PC-9 (cell line): ENCODE results near the gene OLFML2A. TPM values are rescaled to one million over a fixed set of nuclear protein-coding genes. Genes with fewer than 3 reads are reported as not detected.

Experiments used
- BruUV-seq: library from RNA; stranded (reverse); fragments of 400-500 nt; replicated peaks from 2 replicates; lab custom pipeline; 2021; lab: Mats Ljungman, UMichigan
- CTCF ChIA-PET: fragments of 300-600 bp; sonication (Branson Sonifier 250); formaldehyde crosslinking; loops from one replicate; lab custom pipeline; 2022; ENCODE audit warnings: antibody characterized with exemption; lab: Charles Lee
- POLR2A ChIA-PET: fragments of 300-600 bp; sonication (Branson Sonifier 250); formaldehyde crosslinking; loops from one replicate; lab custom pipeline; 2022; ENCODE audit warnings: antibody characterized with exemption; ENCODE audit not compliant: unreplicated experiment; lab: Charles Lee
- DNase-seq, 2 experiments: peaks; one replicate each; pipeline versions ENCODE4 v3.0.0 to v3.0.0-alpha.2; 2015 to 2022; ENCODE audit warnings: mixed read lengths in 1 of 2
- H2AFZ ChIP-seq: fragments of 200-600 bp; sonication (generic); 2 replicates; pipeline ENCODE4 v1.8.1; 2017; ENCODE audit warnings: antibody characterized with exemption
- H3F3A ChIP-seq: fragments of 200-600 bp; sonication (generic); 2 replicates; pipeline ENCODE4 v1.8.1; 2017; ENCODE audit warnings: antibody characterized with exemption, mild to moderate bottlenecking, low read depth; ENCODE audit not compliant: insufficient read depth
- H3K27ac ChIP-seq: fragments of 200-600 bp; sonication (generic); 2 replicates; pipeline ENCODE4 v1.6.1; 2016; ENCODE audit warnings: mixed run types
- H3K27me3 ChIP-seq: fragments of 200-600 bp; sonication (generic); 2 replicates; pipeline ENCODE4 v1.6.1; 2016; ENCODE audit warnings: low read depth, mixed run types; ENCODE audit not compliant: insufficient read depth
- H3K36me3 ChIP-seq: fragments of 200-600 bp; sonication (generic); 2 replicates; pipeline ENCODE4 v1.6.1; 2016; ENCODE audit warnings: low read depth, mixed run types
- H3K4me1 ChIP-seq: fragments of 200-600 bp; sonication (generic); replicated peaks from 2 replicates; pipeline ENCODE4 v1.6.1; 2016; ENCODE audit warnings: mixed run types; ENCODE audit not compliant: insufficient read depth
- H3K4me2 ChIP-seq: fragments of 200-600 bp; sonication (generic); 2 replicates; pipeline ENCODE4 v1.6.1; 2017; ENCODE audit warnings: mixed run types
- H3K4me3 ChIP-seq: fragments of 200-600 bp; sonication (generic); 2 replicates; pipeline ENCODE4 v1.6.1; 2016; ENCODE audit warnings: mixed run types
- H3K79me2 ChIP-seq: fragments of 200-600 bp; sonication (generic); 2 replicates; pipeline ENCODE4 v1.6.1; 2017; ENCODE audit warnings: low read depth, mixed run types
- H3K9me2 ChIP-seq: fragments of 200-600 bp; sonication (generic); 2 replicates; pipeline ENCODE4 v1.8.1; 2017; ENCODE audit warnings: mild to moderate bottlenecking; ENCODE audit not compliant: insufficient read depth
- H3K9me3 ChIP-seq: fragments of 200-600 bp; sonication (generic); 2 replicates; pipeline ENCODE4 v1.8.1; 2016; ENCODE audit warnings: low read depth; ENCODE audit not compliant: insufficient read depth
- H4K20me1 ChIP-seq: fragments of 200-600 bp; sonication (generic); 2 replicates; pipeline ENCODE4 v1.8.1; 2017; ENCODE audit not compliant: insufficient read depth
- EZH2 ChIP-seq: fragments of 200-600 bp; sonication (generic); IDR thresholded peaks from 2 replicates; pipeline ENCODE4 v1.8.0; 2017; ENCODE audit warnings: antibody characterized with exemption, low read depth
- intact Hi-C: fragments of 100-400 bp; cut with micrococcal nuclease; formaldehyde crosslinking; loops from one replicate; pipeline ENCODE4 v1.10.0; 2022; ENCODE audit not compliant: unreplicated experiment
- total RNA-seq: library from RNA; stranded (reverse); gene quantifications from 2 replicates; pipeline ENCODE4 v1.2.3, GENCODE V29; 2021
- TF ChIP-seq, protein P1 (sequence below): fragments of 200-600 bp; sonication (generic); conservative IDR thresholded peaks from 2 replicates; pipeline ENCODE4 v1.6.1; 2017; ENCODE audit warnings: mixed run types, antibody characterized with exemption, mild to moderate bottlenecking, moderate library complexity

OLFML2A gene
- total RNA-seq, 1 experiment from 2014 or later, result 5.7 TPM

DNA sequence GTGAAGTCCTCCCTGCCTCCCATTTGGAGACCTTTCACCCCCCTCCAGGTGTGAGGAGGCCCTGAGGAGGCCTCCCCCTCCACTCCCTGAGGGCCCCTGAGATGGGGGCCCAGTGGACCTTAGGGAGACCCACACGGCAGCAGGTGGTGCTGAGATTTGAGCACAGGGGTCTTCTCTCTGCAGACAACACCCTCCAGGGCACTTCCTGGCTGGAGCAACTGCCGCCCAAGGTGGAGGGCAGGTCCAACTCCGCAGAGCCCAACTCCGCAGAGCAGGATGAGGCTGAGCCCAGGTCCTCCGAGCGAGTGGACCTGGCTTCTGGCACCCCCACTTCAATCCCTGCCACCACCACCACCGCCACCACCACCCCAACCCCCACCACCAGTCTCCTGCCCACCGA lies 27.0 kb downstream of the OLFML2A start:
- Histone ChIP-seq H3K9me3 (no peaks in the 10 kb centered on the region), H3K79me2 (no peaks in the 10 kb centered on the region), H3K27ac (no peak overlapping the region), H3K9me2 (no peaks in the 10 kb centered on the region), H3K4me3 (no peak overlapping the region), H3K4me1 (no peaks in the 10 kb centered on the region), H3K4me2 (no peak overlapping the region), H3F3A (no peaks in the 10 kb centered on the region), H2AFZ (no peak overlapping the region), H3K36me3 (no peaks in the 10 kb centered on the region), H4K20me1 (no peaks in the 10 kb centered on the region), H3K27me3 (no peaks in the 10 kb centered on the region)
- POLR2A ChIA-PET, result no interaction called here
- intact Hi-C loops, result no loop called here
- no peak for TF ChIP-seq EZH2
- TF ChIP-seq, protein P1, sequence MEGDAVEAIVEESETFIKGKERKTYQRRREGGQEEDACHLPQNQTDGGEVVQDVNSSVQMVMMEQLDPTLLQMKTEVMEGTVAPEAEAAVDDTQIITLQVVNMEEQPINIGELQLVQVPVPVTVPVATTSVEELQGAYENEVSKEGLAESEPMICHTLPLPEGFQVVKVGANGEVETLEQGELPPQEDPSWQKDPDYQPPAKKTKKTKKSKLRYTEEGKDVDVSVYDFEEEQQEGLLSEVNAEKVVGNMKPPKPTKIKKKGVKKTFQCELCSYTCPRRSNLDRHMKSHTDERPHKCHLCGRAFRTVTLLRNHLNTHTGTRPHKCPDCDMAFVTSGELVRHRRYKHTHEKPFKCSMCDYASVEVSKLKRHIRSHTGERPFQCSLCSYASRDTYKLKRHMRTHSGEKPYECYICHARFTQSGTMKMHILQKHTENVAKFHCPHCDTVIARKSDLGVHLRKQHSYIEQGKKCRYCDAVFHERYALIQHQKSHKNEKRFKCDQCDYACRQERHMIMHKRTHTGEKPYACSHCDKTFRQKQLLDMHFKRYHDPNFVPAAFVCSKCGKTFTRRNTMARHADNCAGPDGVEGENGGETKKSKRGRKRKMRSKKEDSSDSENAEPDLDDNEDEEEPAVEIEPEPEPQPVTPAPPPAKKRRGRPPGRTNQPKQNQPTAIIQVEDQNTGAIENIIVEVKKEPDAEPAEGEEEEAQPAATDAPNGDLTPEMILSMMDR, result no peak
- no peak for DNase-seq
- no TSS peak for BruUV-seq
- CTCF ChIA-PET, result no interaction called here

GRCh38 chr9:124805186-124805585 lies 28.3 kb downstream of the OLFML2A start:
- POLR2A ChIA-PET, result no interaction called here
- H2AFZ ChIP-seq, result no peak overlapping the region
- TF ChIP-seq, protein P1, result no peak
- no peak for TF ChIP-seq EZH2

DNA sequence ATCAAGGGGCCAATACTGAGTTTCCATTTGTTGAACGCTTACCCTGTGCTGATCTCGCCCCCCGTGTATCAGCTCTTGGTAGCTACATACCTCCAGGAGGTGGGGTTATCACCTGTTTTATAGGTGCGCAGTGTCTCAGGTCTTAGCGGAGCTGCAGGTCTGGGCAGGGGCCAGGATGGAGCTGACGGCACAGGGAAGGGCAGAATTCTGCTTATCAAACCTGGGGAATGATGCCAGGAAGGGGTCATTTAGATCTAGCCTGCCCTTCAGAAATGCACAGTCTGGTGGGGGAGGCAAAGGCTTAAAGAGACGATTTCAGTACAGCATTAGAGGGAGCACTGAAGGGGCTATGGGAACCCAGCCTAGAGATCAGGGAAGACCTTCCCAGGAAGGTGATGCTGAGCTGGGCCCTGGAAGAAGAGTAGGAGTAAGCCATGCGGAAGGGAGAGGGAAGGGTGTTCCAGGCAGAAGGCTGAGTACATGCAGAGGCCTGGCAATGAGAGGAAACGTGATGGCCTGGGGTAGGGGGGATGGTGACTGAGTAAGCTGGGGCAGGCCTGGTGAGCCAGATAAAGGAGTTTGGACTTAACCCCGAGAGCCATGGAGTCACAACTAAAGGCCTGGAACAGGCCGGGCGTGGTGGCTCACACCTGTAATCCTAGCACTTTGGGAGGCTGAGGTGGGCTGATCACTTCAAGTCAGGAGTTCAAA lies 31.5 kb downstream of the OLFML2A start:
- Histone ChIP-seq H4K20me1 (no peaks in the 10 kb centered on the region), H3K9me2 (no peaks in the 10 kb centered on the region), H3K4me1 (peaks cover 37% of the 10 kb centered on the region), H3K4me3 (no peak overlapping the region), H3F3A (peaks cover 23% of the 10 kb centered on the region), H3K9me3 (no peaks in the 10 kb centered on the region), H2AFZ (no peak overlapping the region), H3K79me2 (no peaks in the 10 kb centered on the region), H3K27ac (no peak overlapping the region), H3K36me3 (no peaks in the 10 kb centered on the region), H3K4me2 (no peak overlapping the region), H3K27me3 (no peaks in the 10 kb centered on the region)
- ChIA-PET POLR2A (no interaction called here), CTCF (no interaction called here)
- DNase-seq, result no peak
- intact Hi-C loops, result no loop called here
- no TSS peak for BruUV-seq
- TF ChIP-seq EZH2, result no peak
- TF ChIP-seq, protein P1, result no peak

More at GRCh38 chr9:124805186-124805585, 28.3 kb downstream of the OLFML2A start:
- Histone ChIP-seq H3K4me3 (no peak overlapping the region), H3K9me2 (no peaks in the 10 kb centered on the region), H3F3A (no peaks in the 10 kb centered on the region), H3K4me1 (peaks cover 5% of the 10 kb centered on the region), H3K27ac (no peak overlapping the region), H3K36me3 (no peaks in the 10 kb centered on the region), H3K79me2 (no peaks in the 10 kb centered on the region), H3K9me3 (no peaks in the 10 kb centered on the region), H3K4me2 (no peak overlapping the region), H3K27me3 (no peaks in the 10 kb centered on the region), H4K20me1 (no peaks in the 10 kb centered on the region)
- DNase-seq, result no peak
- CTCF ChIA-PET, result interaction anchor here (0.6 kb wide), 1 partner anchor 89 kb away, joined by 6 read pairs; no protein-coding TSS in a partner anchor
- BruUV-seq, result no TSS peak
- intact Hi-C loops, result no loop called here
